HG03025 (cell line): Measurements from ENCODE around the gene ALDH1A1.

Experiments
- ATAC-seq: cut with Tn5 transposase; IDR thresholded peaks from one replicate; pipeline ENCODE4 v1.9.1; 2021; ENCODE audit warnings: mild to moderate bottlenecking, moderate library complexity; ENCODE audit not compliant: unreplicated experiment, low FRiP score

ALDH1A1 gene

DNA sequence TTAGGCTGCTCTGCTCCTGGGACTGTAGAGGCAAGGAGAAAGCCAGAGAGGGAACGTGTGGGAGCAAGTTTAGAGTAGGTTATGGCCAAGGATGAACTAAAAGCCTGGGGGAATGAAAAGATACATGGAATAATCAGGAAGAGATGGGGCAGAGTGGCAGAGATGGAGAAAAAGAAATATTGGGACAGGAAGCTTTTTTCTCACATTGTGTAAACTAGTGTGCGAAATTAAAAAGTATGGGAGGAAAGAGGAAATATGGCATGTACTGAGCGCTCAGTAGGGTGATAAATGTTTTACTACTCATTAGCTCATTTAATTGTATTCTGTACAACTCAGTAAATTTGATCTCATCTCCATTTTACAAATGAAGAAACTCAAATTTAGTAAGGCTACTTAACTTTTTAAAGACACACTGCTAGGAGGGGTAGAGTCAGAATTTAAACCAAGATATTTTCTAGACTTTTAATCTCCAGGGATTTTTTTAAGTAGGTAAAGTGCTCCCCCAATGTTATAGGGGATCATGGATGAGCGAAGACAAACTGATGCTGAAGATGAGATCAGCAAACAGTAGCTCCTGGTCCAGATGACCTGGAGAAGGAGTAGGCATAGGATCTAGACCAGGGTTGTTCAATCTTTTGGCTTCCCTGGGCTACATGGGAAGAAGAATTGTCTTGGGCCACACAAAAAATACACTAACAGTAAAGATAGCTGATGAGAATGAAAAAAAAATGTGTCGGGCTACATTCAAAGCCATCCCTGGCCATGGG, 30.8 kb downstream of the ALDH1A1 start:
- no peak for ATAC-seq

- ATAC-seq = no peak
Observed at GRCh38 chr9:72919246-72919945, 33.5 kb downstream of the ALDH1A1 start.

DNA sequence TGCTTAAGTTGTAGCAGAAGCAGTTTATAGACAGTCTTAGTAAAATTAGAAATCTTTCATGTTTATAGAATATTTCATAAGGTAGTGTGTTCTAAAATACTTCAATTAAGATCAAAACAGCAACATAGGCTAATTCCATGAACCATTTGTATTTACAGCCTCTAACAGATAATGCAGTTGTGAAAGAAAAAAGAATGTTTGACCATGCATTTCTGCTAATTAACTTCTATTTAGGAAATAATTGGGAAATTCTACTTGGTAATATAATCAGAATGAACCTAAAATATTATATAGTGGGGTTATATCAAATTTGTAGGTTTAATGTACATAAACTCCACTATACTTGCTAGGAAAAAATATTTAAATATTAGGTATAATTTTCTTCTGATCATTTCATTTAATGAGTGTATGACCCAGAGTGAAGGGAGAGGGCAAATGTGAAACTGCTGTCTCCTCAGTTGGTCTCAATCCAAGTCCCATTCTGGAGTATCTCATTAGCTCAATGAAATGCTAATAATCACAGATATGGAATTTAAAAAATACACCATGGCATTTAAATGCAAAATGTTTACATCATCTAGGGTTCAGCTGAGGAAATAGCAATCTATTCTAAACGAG, 34.9 kb downstream of the ALDH1A1 start:
- no peak for ATAC-seq

GRCh38 chr9:72915659-72916058, 37.2 kb downstream of the ALDH1A1 start:
- ATAC-seq = no peak

GRCh38 chr9:72914750-72915149, 38.1 kb downstream of the ALDH1A1 start:
- ATAC-seq = no peak

GRCh38 chr9:72913382-72914009, 39.4 kb downstream of the ALDH1A1 start:
- ATAC-seq = no peak

GRCh38 chr9:72912476-72913381, 40.1 kb downstream of the ALDH1A1 start:
- ATAC-seq = no peak

DNA sequence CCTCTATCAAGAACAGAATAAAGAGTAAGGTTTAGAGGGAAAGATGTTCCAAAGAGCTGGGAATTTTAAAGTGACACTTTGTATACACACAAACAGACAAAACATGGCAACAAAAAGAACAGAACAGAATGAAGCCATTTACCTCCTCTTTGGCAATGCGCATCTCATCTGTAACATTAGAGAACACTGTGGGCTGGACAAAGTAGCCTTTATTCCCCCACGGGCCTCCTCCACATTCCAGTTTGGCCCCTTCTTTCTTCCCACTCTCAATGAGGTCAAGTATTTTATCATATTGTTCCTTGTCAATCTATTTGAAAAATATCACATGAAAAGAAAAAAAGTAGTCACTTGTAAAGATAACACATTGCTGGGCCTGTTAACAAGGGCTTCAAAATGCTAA, 41.0 kb downstream of the ALDH1A1 start:
- ATAC-seq = no peak

DNA sequence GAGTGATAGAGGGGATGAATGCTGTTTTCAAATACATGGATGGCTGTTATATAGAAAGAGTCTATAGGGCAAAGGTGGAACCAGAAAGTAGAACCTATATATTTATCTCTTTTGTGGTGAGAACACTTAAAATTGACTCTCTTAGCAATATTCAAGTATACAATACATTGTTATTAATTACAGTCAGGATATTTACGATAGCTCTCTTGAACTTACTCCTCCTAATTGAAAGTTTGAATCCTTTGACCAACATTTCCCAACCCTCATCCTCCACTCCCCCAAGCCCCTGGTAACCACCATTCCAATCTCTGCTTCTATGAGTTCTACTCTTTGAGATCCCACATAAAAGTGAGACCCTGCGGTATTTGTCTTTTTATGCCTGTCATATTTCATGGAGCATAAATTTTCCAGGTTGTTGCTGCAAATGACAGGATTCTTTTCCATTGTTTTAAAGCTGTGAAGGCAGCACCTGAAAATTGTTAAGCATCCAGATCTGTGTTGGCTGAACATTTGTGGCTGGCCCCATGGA, 41.5 kb downstream of the ALDH1A1 start:
- no peak for ATAC-seq

- no peak for ATAC-seq
Observed at GRCh38 chr9:72909428-72909827, 43.4 kb downstream of the ALDH1A1 start.

DNA sequence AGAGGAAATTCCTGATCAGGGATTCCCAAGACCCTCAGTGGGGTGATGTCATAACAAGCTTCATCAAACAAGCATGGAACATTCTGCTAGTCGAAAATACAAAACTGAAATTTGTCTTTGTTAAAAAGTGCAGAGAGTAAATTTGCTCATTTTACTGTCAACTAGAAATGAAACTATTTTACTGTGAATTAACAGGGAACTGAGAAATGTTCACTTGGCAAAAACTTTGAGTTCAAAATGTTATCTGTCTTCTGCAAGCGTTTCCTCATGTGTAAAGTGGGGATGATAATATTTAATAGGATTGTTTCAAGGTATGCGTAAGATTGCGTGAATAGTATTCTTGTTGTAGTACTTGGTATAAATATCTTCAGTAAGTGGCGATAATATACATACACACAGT, 45.4 kb downstream of the ALDH1A1 start:
- no peak for ATAC-seq

GRCh38 chr9:72906810-72907209, 46.0 kb downstream of the ALDH1A1 start:
- ATAC-seq = no peak

DNA sequence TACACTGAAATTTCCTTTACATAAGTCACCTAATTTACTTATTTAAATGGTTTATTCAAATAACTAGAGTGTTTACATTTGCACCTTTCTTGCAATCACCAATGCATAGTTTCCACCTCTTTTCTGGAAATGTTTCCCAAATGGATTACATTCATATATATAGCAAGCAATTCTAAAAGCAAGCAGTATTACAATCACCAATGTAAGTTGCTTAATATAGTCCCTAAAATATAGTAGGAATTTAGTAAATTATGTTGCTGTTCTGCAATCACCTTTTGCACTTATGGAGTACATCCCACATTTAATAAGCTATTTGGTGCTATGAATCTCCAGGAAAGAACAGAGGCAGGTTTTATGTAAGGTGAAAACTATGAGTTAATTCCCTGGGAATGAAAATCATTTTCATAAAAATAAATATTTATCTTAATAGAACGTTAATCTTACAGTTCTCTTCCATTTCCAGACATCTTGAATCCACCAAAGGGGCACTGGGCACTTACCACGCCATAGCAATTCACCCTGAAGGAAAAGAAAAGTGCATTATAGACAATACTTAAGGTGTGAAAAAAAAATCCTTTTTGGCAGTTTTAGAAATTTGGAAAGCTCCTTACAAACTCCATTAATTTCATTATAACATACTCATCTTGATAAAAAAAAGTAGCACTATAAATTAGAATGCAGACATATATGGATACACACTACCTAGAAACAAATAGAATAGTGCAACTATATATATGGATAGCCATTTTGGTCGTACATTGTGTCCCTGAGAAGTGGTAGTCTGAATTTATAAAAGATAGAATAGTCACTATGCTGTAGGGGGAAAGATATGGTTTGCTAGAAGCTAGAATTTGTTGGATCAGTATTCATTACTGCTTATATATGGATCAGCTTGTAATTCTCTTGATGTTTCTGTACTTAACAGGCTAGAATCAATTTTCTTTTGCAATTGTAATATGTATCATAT, 47.1 kb downstream of the ALDH1A1 start:
- no peak for ATAC-seq

GRCh38 chr9:72904267-72905093, 48.4 kb downstream of the ALDH1A1 start:
- ATAC-seq = no peak

DNA sequence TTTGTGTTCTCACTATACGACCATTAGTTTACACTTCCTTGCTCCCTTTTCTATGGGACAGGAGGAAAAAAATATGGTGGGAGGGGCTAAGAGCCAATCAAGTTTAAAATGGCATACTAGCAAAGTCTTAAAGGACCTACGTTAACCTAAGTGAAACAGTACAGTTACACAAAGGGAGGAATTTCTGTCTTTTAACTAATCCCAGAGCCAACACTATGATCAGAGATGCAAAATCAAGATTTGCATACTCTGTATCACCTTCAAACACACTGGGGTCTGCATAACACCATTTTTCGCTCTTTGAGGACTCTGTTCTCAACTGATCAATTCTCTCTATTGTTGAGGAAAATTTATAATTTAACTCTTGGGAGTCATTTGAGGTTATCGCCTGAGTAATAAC, 49.8 kb downstream of the ALDH1A1 start:
- no peak for ATAC-seq

DNA sequence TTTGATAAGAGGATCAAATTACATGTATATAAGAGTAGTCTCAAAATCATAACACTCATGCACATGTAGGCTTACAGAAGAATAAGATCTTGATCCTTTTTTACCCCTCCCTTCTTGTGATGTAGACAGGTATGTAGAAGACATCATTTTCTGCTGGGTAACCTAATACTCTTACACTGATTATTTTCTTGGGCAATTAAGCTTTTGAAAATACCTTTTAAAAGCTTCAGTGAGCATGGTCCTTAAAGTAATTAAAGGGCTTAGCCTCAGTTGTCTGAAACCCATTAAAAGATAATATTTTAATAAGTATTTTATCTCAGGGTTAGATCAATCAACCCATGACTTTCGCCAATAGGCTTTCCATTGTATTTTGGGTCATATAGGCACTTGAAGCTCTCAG, 50.6 kb downstream of the ALDH1A1 start:
- ATAC-seq = no peak

- no peak for ATAC-seq
Observed at GRCh38 chr9:72899734-72900477, 52.9 kb downstream of the ALDH1A1 start.
